Measurements from ENCODE around the gene THRAP3.
"Not testable (repeated sequence)": the region's sequence is repeated elsewhere in the genome, so short reads cannot be mapped to it uniquely, and the experiment has no call there.

THRAP3 gene

DNA sequence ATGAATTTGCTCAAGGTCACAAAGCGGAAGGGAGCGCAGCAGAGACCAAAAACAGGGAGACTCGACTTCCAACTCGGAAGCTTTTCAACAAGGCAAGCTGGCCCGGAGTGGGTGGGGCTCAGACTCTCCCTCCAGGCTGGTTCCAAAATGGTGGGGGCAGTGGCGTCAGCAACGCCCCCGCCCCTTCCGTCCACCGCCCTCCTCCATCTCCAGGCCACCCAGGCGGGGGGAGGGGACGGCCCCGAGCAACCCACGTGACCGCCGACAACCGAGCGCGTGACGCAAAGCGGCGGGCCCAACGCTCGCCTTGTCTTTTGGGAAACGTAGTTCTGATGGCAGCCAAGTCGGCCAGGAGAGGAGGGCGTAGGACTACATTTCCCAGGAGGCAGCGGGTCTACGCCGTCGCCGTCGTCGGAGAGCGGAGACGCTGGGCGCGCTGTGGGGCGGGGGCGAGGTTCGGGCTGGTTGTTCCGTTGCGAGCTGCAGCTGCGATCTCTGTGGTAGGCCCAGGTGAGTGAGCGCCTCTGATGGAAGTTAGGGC, at the start of gene THRAP3:
Gene THRAP3, plus strand, starts transcription at position 448 of the 541 bp plus-strand sequence. CDS start 58,121 bp downstream, outside the sequence.
- peak; percentile 99 for DNase-seq

DNA sequence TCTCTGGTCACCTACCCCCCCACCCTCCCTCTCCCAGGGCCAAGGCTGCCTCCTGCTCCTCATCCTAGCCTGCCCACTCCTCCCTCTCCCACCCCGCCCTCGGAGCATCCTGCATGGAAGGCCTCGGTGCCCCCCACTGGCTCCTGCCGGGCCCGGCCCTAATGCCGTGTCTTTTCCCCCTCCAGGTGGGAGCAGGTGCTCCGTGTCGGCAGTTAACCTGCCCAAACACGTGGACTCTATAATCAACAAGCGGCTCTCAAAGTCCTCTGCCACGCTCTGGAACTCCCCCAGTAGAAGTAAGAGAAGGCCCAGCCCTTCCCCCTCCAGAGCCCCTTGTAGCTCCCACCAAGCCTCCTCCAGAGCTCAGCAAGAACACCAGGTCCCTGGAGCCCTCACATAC, 49.5 kb upstream of the THRAP3 start:
- no peak for DNase-seq

DNA sequence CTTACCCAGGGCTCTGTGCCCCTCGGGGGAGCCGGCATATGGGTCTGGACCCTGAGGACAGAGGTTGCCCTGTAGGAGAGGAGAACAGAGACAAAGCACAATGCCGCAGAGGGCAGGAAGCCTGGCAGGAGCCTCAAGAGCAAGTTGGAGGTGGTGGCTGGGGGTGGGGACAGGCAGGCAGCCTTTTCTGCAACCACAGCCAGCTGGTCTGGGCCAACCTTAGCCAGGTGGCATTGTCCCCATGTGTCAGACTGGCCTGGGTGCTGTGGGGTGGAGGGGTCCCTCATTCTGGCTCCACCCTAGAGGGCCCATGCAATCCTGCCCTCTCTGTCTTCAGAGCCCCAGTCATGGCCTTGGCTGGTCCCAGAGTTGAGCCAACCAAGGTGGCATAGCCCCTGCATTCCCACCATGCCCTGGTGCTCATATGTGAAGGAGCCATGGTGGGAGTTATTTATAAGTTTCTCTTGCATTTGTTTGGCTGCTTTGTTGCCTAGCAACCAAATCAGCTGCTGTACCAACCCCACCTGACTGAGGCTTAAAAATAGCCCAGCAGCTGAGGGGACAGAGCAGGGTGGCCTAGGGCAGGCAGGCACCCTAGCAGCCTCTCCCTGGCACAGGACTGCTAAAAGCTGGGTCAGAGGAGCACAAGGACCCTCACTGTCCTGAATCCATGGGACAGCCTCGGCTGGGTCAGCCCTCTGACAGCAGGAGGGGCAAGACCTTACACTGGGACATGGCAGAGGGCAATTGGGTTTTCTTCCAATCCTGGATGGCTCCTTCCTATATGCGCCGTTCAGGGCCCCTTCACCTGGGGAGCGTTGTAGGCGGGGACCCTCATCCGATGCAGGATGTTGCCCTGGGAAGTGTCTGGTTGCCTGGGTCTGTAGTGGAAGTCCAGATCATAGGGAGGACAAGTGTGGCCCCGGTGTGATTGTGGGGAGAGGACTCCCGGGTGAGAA, 48.8 kb upstream of the THRAP3 start:
- DNase-seq, result no peak

DNA sequence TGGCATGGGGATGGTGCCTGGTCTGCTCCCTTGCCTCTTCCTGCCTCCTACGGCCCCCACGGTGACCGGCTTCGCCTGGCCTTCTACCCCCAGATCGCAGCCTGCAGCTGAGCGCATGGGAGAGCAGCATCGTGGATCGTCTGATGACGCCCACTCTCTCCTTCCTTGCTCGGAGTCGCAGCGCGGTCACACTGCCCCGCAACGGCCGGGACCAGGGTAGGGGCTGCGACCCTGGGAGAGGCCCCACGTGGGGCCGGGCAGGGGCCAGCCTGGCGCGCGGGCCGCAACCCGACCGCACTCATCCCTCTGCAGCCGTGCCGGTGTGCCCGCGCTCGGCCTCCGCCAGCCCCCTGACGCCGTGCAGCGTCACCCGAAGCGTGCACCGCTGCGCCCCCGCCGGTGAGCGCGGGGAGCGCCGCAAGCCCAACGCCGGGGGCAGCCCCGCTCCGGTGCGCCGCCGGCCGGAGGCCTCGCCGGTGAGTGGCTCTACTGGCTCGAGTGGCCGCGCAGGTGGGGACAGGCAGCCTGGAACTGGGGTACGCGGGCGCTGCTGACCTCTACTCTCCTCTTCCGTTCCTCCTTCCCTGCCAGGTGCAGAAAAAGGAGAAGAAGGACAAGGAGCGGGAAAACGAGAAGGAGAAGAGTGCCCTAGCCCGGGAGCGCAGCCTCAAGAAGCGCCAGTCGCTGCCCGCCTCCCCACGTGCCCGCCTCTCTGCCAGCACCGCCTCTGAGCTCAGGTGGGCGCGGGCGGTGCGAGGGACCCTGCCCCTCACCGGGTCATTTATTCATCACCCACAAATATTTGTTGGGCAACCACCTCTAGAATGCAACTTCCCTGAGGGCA, 47.9 kb upstream of the THRAP3 start:
- no peak for DNase-seq

DNA sequence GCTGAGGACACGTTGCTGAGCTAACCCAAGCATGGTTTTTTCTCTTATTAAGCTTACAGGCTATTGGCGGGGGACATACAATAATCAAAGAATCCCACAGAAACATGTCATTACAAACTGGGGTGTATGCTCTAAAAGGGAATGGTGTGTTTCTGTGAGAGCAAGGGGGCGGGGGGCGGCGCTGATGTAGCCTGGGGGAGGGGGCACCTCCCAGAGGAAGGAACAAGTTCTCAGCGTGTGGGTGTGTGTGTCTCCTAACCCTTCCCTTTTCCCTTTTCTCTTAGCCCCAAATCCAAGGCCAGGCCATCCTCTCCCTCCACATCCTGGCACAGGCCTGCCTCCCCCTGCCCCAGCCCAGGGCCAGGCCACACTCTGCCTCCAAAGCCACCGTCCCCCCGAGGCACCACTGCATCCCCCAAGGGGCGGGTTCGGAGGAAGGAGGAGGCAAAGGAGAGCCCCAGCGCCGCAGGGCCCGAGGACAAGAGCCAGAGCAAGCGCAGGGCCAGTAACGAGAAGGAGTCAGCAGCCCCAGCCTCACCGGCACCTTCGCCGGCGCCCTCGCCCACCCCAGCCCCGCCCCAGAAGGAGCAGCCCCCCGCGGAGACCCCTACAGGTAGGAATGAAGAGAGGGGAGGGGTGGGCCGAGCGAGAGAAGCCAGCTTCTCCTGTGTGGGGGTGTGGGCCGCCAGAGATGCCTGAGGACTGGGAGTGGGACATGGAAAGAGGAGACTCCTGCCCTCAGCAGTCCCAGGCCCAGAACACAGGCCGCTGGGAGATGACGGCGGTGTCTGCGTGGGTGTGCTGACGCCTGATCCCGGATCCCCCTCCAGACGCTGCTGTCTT, 46.4 kb upstream of the THRAP3 start:
- DNase-seq, result no peak

DNA sequence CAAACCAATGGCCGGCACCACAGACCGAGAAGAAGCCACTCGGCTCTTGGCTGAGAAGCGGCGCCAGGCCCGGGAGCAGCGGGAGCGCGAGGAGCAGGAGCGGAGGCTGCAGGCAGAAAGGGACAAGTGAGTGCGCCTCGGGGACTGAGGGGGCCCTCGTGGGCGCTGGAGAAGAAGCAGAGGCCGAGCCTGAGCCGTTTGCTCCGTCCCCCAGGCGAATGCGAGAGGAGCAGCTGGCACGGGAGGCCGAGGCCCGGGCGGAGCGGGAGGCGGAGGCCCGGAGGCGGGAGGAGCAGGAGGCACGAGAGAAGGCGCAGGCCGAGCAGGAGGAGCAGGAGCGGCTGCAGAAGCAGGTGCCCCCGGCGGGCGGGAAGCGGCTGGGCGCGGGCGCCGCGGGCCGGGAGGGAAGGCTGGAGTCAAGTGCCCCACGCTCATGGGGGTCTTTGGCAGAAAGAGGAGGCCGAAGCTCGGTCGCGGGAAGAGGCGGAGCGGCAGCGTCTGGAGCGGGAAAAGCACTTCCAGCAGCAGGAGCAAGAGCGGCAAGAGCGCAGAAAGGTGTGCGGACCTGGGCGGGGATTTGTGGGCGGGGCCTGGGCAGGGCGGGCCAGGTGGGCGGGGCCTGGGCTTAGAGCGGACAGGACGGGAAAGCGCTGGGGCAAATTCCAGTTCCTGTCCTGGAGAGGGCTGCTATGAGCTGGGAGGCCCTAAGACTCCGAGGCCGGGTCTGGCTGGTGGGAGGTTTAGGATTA, 45.6 kb upstream of the THRAP3 start:
- no peak for DNase-seq

DNA sequence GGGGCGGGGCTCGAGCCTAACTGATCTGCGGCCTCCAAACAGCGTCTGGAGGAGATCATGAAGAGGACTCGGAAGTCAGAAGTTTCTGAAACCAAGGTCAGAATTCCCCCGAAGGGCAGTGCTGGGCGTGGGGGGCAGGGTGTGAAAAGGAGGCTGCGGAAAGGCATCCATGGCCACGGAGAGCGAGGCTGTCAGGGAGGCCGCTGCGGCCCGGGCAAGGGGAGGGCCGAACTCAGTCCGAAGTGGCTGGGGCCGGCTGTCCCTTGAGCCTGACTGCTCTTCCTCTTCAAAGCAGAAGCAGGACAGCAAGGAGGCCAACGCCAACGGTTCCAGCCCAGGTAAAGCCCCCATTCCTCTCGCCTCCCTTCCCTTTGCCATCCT, 45.0 kb upstream of the THRAP3 start:
- no peak for DNase-seq

GRCh38 chr1:36182734-36183133, 41.5 kb upstream of the THRAP3 start:
- DNase-seq, result no peak

DNA sequence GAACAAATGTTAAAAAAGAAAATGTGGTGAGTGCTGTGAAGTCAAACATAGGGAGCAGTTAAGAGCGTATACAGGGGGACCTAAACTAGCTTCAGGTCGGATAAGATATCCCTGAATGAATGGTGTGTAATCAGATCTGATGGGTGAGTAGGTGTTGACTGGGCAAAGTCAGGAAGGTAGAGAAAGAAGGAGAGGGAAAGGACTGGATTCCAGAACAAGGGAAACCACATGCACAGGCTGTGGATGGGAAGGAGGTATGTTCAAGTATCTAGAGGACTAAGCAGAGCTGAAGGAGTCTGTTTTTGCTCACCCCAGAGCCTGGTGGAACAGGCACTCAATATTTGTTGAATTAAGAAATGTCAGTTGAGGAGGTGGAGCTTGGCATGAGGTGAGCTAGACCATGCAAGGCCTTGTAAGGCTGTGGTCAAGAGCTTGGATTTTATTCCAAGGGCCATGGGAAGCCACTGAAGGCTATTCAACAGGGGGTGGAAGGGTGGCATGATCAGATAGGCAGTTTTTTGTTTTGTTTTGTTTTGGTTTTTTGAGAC, 40.9 kb upstream of the THRAP3 start:
- DNase-seq, result no peak

- peak; percentile 87 for DNase-seq
Observed at GRCh38 chr1:36187800-36188593, 36.2 kb upstream of the THRAP3 start.

GRCh38 chr1:36196805-36197204, 27.4 kb upstream of the THRAP3 start:
- DNase-seq, result not testable (repeated sequence)

GRCh38 chr1:36198641-36199040, 25.6 kb upstream of the THRAP3 start:
- DNase-seq, result no peak

DNA sequence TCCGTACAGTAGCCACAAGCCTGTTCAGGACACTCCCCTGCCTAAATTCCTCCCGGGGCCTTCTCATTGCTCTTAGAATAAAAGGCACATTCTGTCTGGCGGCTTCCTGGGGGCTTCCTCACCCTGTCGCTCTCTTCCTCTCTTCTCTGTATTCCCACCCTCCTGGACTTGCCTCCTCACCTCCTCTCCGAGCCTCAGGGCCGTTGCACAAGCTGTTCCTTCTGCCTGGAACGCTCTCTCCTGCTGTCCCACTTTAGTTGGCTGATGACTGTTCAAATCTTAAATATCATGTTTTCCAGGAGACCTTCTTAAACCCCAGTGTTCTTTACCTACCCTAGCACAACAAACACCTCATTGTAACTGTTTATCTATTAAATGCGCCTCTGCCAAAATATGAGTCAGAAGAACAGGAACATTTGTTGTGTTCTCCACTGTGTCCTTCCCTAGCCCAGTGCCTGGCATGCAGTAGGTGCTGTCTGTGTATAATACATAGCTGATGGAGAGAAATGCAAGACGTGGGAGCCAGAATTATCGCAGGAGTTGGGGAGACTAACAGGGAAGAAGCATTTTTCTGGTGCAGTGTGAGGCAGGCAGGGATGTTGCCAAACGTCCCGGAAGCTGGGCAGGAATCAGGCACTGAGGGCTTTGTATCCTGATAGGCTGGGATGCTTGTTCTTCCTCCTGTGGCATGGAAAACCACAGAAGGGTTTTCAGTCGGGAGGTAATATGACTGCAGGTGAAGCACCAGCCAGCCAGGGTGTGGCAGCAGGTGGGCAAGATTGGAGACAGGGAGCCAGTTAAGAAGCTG, 24.1 kb upstream of the THRAP3 start:
- no peak for DNase-seq

GRCh38 chr1:36203027-36203553, 21.2 kb upstream of the THRAP3 start:
- DNase-seq, result no peak

- DNase-seq, result no peak
Observed at GRCh38 chr1:36203554-36204346, 20.5 kb upstream of the THRAP3 start.

GRCh38 chr1:36204347-36204909, 19.8 kb upstream of the THRAP3 start:
- DNase-seq, result no peak

DNA sequence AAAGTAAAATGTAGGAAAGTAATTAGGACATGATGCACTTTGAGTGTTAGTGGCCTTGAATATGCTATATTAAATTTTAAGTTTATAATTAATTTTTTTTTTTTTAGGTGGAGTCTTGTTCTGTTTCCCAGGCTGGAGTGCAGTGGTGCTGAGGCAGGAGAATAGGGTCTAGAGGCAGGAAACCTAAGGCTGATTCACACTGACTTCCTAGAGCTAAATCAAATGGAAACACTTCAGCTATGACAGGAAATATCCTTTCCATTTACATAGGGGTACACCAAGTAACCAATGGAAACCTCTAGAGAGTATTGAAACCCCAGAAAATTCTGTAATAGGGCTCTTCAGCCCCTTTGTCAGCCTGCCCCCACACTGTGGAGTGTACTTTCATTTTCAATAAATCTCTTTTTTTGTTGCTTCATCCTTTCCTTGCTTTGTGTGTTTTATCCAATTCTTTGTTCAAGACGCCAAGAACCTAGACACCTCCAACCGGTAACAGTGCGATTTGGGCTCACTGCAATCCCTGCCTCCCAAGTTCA, 17.9 kb upstream of the THRAP3 start:
- DNase-seq, result no peak

DNA sequence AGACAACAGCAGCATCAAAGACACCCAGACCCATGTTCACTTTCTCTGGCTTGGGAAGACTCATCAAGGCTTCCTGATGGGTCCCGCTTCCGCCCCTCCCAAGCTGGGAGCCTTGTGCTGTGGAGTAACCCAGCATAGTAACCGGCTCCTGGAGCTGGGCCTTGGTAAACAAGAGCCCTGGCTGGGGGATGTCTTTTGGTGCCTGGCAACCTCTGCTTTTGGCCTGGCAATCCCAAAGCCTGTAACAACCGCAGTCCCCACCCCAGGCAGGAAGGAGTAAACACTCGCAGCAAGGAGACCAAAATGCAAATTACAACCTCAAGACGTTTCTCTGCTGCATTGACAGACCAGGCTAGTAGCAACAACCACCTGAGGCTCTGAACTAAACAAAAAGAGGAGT, 16.9 kb upstream of the THRAP3 start:
- no peak for DNase-seq

Measured in CD4-positive, alpha-beta T cell treated with Interleukin-6 for 4 hours (primary cell).